HG03439 (cell line): ENCODE data around the gene ADRA2B.
"Not testable (repeated sequence)": the region's sequence is repeated elsewhere in the genome, so short reads cannot be mapped to it uniquely, and the experiment has no call there.

Experiments used
- ATAC-seq: cut with Tn5 transposase; IDR thresholded peaks from one replicate; pipeline ENCODE4 v1.9.1; 2021; ENCODE audit warnings: mild to moderate bottlenecking, moderate library complexity; ENCODE audit not compliant: unreplicated experiment

Gene ADRA2B

GRCh38 chr2:96091141-96091710 lies 25.1 kb downstream of the ADRA2B start:
- no peak for ATAC-seq

- no peak for ATAC-seq
These were observed 26.0 kb downstream of the ADRA2B start for GRCh38 chr2:96090196-96090926.

- no peak for ATAC-seq
These were observed 26.8 kb downstream of the ADRA2B start for GRCh38 chr2:96089356-96090195.

- ATAC-seq: no peak
These were observed 27.7 kb downstream of the ADRA2B start for GRCh38 chr2:96088340-96089335.

DNA sequence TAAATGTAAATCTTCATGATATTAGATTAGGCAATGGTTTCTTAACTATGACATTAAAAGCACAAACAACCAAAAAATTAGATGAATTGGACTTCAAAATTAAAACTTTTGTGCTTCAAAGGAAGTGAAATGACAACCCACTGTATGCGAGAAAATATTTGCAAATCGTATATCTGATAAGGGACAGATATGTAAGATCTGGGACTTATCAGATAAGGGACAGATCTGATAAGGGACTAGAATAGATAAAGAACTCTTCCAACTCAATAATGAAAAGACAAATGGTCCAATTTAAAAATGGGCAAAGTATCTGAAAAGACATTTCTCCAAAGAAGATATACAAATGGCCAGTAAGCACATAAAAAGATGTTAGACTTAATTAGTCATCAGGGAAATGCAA lies 29.2 kb downstream of the ADRA2B start:
- no peak for ATAC-seq

DNA sequence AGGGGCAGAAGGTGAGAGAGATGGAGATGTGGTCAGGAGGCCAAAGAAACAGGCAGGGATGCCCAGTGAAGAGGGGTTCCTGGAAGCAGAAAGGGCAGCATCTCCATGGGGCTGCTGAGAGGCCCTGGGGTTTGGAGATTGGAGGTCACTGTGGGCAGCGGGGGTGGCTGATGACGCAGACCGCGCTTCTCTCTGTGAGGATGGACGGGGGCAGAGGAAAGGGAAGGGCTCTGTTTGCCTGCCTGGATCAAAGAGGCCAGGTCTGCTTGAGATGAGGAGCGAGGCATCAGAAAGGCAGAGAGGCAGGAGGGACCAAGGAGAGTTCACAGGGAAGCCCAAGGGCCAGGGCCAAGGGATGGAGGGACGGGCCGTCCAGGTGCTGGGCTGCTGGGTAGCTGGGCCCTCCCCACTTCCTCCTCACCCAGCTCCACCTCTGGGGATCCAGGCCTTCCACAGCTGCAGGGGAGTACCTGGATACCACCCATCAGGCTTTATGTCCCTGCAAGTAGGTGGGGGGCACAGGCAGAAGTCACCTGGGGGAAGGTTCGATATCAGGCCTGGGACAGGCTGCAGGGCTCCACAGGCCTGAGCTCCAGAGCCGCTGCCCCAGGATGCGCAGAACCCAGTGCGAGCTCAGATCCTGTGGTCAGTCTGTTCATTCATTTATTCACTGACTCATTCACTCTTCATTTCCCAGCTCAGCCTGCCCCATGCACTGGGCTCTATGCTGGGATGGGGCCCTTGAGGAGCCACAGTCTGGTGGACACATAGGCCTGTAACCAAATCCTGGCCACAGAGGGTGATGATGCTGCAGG lies 30.6 kb downstream of the ADRA2B start:
- ATAC-seq: no peak

- ATAC-seq: not testable (repeated sequence)
These were observed 31.4 kb downstream of the ADRA2B start for GRCh38 chr2:96084858-96085518.

DNA sequence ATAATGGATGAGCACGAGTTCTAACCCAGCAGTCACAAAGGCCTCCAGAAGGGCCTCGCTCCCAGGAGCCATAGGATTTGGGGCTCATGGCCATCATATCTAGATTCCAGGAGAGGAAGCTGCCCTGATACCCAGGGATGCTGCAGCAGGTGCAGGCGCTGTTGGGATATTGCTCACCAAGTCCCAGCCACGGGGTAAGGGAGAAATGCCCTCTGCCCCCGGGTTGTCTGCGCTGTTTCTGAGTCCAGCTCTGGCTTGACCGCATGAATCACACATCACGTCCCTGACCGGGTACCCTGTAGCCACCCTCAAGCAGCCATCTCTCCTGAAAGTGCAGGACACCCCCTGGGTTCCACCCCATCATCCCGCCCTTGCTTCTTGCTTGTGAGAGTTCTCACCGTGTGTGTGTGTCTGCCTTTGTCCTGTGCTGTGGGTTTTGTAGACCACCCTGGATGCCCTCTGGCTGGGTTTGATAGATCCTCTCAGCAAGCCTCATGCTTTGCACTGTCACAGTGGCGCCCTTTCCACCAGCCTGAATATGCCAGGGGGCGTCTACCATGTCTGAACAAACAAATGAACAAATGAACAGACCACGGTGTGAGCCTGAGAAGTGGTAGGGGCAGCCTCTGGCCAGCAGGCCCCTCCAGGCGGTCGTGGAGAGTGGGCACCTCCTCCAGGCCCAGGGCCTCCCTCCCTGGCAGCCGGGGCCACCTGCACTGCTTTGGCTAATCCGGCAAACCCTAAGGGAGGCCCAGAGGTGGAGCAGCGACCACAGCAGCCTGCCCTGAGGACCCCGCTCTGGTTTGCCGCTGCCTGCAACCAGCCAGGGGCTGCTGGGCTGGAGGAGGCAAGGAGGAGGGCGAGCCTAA lies 32.1 kb downstream of the ADRA2B start:
- ATAC-seq: no peak

DNA sequence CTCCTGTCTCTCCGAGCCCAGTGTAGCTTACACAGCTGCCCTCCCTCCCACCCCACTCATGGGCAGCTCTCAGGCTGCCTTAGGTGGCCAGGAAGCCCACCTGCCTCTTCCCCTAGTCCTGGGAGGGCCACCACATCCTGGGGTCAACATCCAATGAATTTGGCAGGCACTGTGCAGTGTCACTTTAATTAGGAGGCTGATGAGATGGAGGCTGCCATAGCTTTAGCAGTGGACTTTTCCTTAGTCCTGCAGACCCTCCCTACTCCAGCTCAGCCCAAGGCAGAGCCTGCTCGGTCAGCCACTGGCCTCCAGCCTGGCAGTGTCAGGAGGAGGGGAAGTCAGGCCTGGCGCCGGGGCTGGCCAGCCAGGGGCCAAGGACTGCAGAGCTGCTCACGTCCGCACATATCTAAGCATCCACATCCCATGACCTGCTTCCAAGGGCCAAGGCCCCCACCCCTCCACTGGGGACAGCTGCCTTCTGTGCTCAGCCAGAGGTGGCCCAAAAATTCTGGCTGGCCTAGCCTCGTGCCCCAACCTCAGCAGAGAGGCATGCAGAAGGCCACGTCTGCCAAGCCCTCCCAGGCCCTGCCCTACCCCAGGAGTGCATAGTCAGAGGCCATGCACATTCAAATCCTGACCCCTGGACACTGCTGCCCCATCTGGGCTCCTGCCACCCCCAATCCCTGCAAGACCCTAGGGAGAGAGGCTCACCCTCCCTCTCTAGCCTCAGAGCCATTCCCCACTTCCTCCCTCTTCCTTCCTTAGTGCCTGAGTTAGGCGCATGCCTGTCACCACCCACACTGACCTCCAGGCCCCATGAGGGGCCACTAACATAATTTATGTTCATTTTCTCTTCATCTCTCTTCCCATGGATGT lies 33.1 kb downstream of the ADRA2B start:
- no peak for ATAC-seq

DNA sequence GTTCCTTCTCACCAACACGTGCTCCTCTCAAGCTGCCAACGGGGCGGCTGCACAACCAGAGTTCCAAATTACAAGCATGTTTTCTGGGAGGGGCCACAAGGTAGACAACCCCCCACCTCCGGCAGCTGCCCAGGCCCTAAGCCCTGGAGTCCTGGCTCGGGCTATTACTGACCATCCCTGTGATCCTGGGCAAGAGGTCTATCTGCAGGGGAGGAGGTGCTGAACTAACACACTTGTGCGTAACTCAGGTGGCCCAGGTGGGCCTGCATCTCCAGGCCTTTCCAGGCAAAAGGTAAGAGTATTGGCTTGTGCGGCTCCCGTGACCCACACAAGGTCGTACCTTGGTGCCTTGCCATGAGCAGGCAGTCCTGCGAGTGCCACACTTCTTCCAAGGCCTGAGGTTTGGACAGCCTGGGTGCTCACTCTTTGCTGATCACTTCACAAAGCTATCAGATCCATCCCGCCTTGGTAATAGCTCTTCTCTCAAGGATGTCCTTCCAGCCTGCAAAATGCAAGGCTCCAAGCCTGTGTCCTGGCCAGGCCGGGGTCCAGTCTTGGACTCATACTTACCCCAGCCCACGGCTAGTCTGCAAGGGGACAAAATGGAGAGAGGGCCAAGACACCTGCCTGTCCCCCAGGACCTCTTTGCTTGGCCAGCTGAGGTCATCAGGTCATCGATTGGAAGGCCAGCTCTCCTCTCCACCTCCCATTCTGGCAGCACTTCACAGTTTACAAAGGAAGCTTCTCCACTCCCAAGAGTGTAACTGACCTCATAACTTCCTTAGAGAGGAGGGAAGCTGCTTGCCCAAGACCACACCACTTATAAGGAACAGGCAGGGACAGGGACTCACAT lies 33.9 kb downstream of the ADRA2B start:
- ATAC-seq: no peak

- no peak for ATAC-seq
These were observed 35.3 kb downstream of the ADRA2B start for GRCh38 chr2:96081042-96081441.

- no peak for ATAC-seq
These were observed 41.1 kb downstream of the ADRA2B start for GRCh38 chr2:96075199-96075771.

- no peak for ATAC-seq
These were observed 42.2 kb downstream of the ADRA2B start for GRCh38 chr2:96074156-96074555.

DNA sequence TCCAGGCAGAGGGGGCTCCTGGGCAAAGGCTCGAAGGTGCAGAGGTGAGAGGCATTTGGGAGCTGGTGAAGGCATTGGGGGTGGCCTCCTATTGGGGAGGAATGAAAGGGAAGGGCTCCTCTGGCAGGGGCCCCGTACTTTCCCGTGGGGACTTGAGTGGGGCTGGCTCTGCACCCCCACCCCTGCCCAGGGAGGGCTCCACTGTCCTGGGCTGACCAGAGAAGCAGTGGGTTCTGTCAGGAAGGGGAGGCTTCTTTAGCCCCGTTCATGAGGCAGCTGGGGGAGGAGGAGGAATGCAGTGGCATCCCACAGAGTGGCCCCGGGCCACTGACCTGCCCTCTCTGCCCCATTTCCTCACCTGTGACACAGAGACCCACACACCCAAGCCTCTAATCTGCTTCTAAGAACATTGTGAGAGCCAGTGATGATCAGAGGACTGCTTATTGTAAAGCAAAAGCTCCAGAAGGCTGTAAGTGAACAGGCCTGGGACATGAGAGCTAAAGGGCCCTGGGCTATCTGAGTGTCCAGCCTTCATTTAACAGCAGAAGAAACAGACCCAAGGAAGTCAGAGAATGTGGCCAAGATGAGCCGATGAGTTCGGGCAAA lies 43.1 kb downstream of the ADRA2B start:
- no peak for ATAC-seq

- no peak for ATAC-seq
These were observed 43.6 kb downstream of the ADRA2B start for GRCh38 chr2:96072746-96073145.
